ENCODE measurements around the gene SDF2. TPM values are rescaled to one million over a fixed set of nuclear protein-coding genes. Genes with fewer than 3 reads are reported as not detected.

SDF2 gene
- total RNA-seq, 1 donor from 2014 or later = 39.5 TPM

DNA sequence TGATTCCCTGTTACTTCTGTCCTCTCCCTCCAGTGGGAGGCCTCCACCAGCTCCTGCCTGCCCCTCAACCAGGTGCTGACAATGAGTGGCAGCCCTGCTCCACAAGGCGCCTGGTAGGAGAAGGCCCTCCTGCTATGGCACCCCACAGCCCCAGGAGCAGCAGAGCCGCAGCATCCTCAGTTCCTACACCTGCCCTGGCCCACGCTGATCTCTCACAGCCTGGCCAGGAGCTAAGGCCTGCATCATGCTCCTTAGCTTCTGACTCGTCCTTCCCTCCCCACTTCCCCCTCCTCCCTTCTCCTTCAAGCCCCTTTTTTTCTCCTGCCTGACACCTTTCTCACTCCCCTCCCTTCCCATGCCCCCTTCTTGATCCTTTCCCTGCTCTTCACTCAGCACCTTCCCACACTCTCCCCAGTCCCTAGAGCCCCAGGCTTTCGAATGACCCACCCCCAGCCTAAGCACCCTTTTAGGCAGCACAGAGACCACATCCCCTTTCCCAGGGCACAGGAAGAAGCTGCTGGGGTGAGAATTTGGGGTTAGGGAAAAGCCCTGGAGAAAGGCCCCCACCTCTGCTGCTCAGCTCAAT, 43.5 kb upstream of the SDF2 start:
- H3K4me3 ChIP-seq (ENCODE audit: low read depth, low read length) = no peak overlapping the region
- TF ChIP-seq, protein P1, sequence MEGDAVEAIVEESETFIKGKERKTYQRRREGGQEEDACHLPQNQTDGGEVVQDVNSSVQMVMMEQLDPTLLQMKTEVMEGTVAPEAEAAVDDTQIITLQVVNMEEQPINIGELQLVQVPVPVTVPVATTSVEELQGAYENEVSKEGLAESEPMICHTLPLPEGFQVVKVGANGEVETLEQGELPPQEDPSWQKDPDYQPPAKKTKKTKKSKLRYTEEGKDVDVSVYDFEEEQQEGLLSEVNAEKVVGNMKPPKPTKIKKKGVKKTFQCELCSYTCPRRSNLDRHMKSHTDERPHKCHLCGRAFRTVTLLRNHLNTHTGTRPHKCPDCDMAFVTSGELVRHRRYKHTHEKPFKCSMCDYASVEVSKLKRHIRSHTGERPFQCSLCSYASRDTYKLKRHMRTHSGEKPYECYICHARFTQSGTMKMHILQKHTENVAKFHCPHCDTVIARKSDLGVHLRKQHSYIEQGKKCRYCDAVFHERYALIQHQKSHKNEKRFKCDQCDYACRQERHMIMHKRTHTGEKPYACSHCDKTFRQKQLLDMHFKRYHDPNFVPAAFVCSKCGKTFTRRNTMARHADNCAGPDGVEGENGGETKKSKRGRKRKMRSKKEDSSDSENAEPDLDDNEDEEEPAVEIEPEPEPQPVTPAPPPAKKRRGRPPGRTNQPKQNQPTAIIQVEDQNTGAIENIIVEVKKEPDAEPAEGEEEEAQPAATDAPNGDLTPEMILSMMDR (conservative IDR thresholded peaks at IDR 0.05; ENCODE audit: low read depth, low read length) = no peak
- no peak for DNase-seq (ENCODE audit: low read depth)

DNA sequence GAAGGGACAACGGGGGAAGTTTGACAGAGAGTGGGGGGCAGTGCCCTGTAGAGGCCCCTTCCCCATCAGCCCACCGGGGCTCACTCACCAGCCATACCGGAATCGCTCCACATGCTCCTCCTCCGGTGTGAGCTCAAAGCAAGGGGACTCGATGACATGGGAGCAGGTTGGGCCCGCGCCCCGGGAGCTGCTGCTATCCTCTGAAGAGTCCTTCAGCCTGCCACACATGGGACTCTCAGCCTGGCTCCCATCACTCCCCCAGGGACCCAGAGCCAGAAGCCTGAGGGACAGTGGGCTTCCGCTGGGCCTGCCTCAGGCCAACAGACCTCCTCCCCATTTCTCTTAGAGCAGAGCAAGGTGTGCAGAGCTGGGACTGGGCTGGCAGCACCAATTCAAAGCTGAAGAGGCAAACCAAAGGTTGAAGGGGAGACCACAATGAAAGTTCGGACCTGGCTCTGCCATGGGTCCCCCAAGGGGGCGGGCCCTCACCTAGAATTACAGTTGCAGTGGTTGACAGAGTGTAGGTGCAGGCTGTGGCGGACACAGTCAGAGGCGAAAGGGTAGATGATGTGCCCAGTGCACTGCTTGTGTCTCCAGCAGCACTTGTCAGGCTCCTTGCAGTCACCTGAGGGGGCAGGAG, 42.6 kb upstream of the SDF2 start:
- TF ChIP-seq, protein P1 (conservative IDR thresholded peaks at IDR 0.05; ENCODE audit: low read depth, low read length) = no peak
- no peak overlapping the region for H3K4me3 ChIP-seq (ENCODE audit: low read depth, low read length)
- no peak for DNase-seq (ENCODE audit: low read depth)

DNA sequence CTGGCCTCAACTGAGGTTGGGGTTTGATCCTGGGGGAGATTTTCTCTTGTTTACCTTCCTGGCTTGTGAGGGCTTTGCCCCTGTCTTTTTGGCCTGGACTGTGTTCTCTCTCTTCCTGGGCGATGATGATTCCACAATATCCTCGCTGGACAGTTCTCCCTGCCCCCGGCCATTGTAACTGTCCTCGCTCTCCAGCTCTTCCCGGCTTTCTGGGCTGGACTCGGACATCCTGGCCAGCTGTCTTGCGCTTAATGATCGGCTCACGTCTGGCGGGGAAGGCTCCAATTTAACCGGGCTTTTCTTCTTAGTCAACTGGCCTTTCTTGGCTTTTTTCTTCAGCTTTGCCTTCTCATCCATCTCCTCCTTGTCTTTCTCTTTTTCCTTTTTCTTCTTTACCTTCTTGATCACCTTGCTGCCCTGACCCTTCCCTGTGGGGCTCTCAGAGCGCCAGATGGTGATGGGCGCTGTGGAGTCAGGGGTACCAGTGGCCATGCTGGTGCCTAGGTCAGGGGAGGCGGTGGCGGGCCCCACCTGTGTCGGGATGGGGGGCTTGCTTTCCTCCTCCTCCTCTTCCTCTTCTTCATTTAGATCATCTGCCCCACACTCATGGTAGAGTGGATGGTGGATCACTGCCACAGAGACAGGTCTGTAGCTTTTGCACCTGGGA, 42.0 kb upstream of the SDF2 start:
- DNase-seq (ENCODE audit: low read depth) = no peak
- TF ChIP-seq, protein P1 (conservative IDR thresholded peaks at IDR 0.05; ENCODE audit: low read depth, low read length) = no peak
- H3K4me3 ChIP-seq (ENCODE audit: low read depth, low read length) = no peak overlapping the region

DNA sequence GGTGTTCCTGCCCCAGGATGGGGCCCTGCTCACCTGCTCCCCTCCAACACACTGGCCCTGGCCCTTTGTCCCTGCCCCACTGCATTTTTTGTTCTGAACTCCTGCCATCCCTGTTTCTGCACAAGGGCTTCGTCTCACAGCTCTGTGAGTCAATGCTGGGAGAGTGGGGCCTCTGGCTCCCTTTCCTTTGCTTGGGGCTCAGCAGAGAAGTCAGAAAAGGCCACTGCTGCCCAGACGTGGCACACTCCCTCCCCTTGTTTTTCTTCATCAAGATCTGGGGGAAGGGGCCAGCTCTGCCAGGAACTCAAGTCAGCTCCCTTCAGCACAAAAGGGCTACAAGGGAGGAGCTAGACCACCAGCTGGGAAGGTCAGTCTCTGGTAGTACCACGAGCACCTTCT, 41.0 kb upstream of the SDF2 start:
- H3K4me3 ChIP-seq (ENCODE audit: low read depth, low read length) = no peak overlapping the region
- TF ChIP-seq, protein P1 (conservative IDR thresholded peaks at IDR 0.05; ENCODE audit: low read depth, low read length) = no peak
- no peak for DNase-seq (ENCODE audit: low read depth)

DNA sequence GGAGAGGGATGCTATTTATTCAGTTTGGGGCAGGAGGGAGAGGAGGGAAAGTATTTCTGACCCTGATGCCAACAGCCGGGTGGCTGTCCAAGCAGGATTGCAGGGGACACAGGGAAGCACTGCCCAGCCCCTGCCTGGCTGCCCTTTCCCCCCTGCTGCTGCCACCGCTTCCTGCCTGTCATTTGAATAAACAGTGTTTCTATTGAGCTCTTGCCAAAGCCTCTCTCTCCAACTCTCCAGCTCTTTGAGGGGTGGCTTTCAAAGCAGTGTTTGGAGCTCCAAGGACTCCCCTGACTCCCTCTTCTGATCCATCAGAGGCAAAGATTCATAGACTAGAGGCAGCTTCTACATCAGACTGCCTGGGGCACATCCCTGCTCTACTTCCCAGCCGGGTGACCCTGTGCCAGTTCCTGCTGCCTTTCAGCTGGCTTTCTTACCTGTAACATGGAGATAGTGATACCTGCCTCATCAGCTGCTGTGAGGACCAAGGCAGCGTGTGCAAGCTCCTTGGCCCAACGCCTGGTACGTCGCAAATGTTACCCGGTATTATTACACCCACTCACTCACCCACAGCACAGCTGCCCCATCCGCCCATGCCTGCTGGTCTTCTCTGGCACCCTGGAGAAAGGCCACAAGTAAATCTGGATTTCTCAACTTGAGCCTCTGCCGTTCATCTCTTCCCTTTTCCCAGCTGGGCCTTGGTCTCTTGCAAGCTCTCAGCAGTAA, 40.5 kb upstream of the SDF2 start:
- TF ChIP-seq, protein P1 (conservative IDR thresholded peaks at IDR 0.05; ENCODE audit: low read depth, low read length) = no peak
- DNase-seq (ENCODE audit: low read depth) = no peak

DNA sequence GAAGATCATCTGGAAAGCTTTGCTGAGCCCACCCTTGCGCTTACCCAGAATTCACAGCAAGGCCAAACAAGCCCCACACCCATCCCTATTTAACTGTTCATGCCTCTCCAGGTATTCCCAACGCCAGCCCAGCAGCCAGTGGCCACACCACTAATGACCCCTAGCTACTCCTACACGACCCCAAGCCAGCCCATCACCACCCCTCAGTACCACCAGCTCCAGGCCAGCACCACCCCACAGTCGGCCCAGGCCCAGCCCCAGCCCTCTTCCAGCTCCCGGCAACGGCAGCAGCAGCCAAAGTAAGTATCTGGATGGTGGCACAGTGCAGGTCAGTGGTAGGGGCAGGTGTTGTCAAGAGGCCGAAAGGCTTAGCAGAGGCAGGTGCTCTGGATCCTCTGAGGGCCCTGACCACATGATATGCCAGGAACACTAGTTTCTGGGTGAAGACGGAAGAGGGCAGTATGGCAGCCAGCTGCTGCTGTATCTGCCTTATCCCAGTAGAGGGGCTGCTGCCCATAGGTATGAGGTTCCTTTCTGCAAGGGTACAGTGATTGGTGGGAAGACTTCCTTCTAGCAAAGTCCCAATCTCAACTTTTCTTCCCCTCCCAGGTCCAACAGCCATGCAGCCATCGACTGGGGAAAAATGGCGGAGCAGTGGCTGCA, 39.3 kb upstream of the SDF2 start:
- DNase-seq (ENCODE audit: low read depth) = no peak
- TF ChIP-seq, protein P1 (conservative IDR thresholded peaks at IDR 0.05; ENCODE audit: low read depth, low read length) = no peak
- no peak overlapping the region for H3K4me3 ChIP-seq (ENCODE audit: low read depth, low read length)

More for the DNA sequence above, 40.5 kb upstream of the SDF2 start:
- H3K4me3 ChIP-seq (ENCODE audit: low read depth, low read length) = no peak overlapping the region

Measured in epithelial cell of proximal tubule (primary cell).